ENCODE data around the gene DDX4. TPM values are rescaled to one million over a fixed set of nuclear protein-coding genes. Genes with fewer than 3 reads are reported as not detected.
A peak's percentile ranks its signal among the peaks of the same experiment; 100 is the strongest.

DDX4 gene
- polyA plus RNA-seq, 3 donors = not detected

- Histone ChIP-seq H3K9ac (ENCODE audit: insufficient read depth, low read length, poor library complexity, severe bottlenecking) (no peak overlapping the region), H3K27me3 (ENCODE audit: control insufficient read depth in 2 of 2, insufficient read depth in 2 of 2, low read length in 2 of 2) (no peaks in the 10 kb centered on the region), H3K4me2 (replicated peaks; ENCODE audit: extremely low read depth, low read length, poor library complexity, severe bottlenecking) (no peak overlapping the region), H3K36me3 (replicated peaks in 1 of 2; ENCODE audit: control insufficient read depth in 1 of 2, insufficient read depth in 2 of 2, low read length in 2 of 2) (no peaks in the 10 kb centered on the region), H3K4me3 (replicated peaks in 1 of 3; ENCODE audit: low read depth in 2 of 3, low read length in 3 of 3) (no peak overlapping the region), H3K27ac (ENCODE audit: low read depth in 1 of 2, low read length in 2 of 2) (no peak overlapping the region), H3K9me3 (replicated peaks in 1 of 2; ENCODE audit: control insufficient read depth in 1 of 2, insufficient read depth in 1 of 2, low read length in 2 of 2) (no peaks in the 10 kb centered on the region), H2AFZ (ENCODE audit: insufficient read depth, low read depth, low read length, poor library complexity, severe bottlenecking) (no peak overlapping the region), H3K79me2 (ENCODE audit: insufficient read depth, low read length) (no peaks in the 10 kb centered on the region), H3K4me1 (ENCODE audit: control insufficient read depth in 1 of 2, insufficient read depth in 2 of 2, low read length in 2 of 2) (peaks cover 3 to 15% of the 10 kb centered on the region in 2 donors), H4K20me1 (ENCODE audit: insufficient read depth, low read length) (no peaks in the 10 kb centered on the region)
- H3K4me3 Mint-ChIP-seq = no peak overlapping the region
- TF ChIP-seq CTCF (IDR thresholded peaks at IDR 0.05) = no peak
- no peak for DNase-seq
- H3K27ac Mint-ChIP-seq = no peak overlapping the region
- WGBS (ENCODE audit: insufficient coverage) = no CpG with 5 or more reads among the region's 2 CpGs
- H3K4me1 Mint-ChIP-seq = peaks cover 13% of the 10 kb centered on the region
- no peaks in the 10 kb centered on the region for H3K36me3 Mint-ChIP-seq
- peaks cover 0 to 8% (median 0%) of the 10 kb centered on the region in 7 donors for H3K9me3 Mint-ChIP-seq
- intact Hi-C loops (cut with micrococcal nuclease) = no loop called here
- H3K27me3 Mint-ChIP-seq (ENCODE audit: low read depth in 3 of 3) = no peaks in the 10 kb centered on the region
Measured at GRCh38 chr5:55771175-55771655, 33.4 kb downstream of the DDX4 start.

GRCh38 chr5:55773057-55773456, 35.2 kb downstream of the DDX4 start:
- no peaks in the 10 kb centered on the region for H3K9me3 ChIP-seq (replicated peaks in 1 of 2; ENCODE audit: control insufficient read depth in 1 of 2, insufficient read depth in 1 of 2, low read length in 2 of 2)
- H3K4me1 ChIP-seq (ENCODE audit: control insufficient read depth in 1 of 2, insufficient read depth in 2 of 2, low read length in 2 of 2) = peaks cover 3 to 15% of the 10 kb centered on the region in 2 donors
- no peaks in the 10 kb centered on the region for H4K20me1 ChIP-seq (ENCODE audit: insufficient read depth, low read length)
- no peak overlapping the region for H3K27ac ChIP-seq (ENCODE audit: low read depth in 1 of 2, low read length in 2 of 2)
- H3K4me1 Mint-ChIP-seq = peaks cover 13% of the 10 kb centered on the region
- TF ChIP-seq CTCF (IDR thresholded peaks at IDR 0.05) = no peak
- 43% methylated on average over 1 of the region's 1 CpG for WGBS (ENCODE audit: insufficient coverage)
- peak overlapping the region in 1 of 7 donors; percentile 34 for H3K27ac Mint-ChIP-seq
- H3K27me3 ChIP-seq (ENCODE audit: control insufficient read depth in 2 of 2, insufficient read depth in 2 of 2, low read length in 2 of 2) = no peaks in the 10 kb centered on the region
- no peak for DNase-seq
- no peak overlapping the region for H3K4me3 ChIP-seq (replicated peaks in 1 of 3; ENCODE audit: low read depth in 2 of 3, low read length in 3 of 3)
- intact Hi-C loops (cut with micrococcal nuclease) = no loop called here
- no peak overlapping the region for H3K9ac ChIP-seq (ENCODE audit: insufficient read depth, low read length, poor library complexity, severe bottlenecking)
- no peak overlapping the region for H3K4me2 ChIP-seq (replicated peaks; ENCODE audit: extremely low read depth, low read length, poor library complexity, severe bottlenecking)
- no peaks in the 10 kb centered on the region for H3K27me3 Mint-ChIP-seq (ENCODE audit: low read depth in 3 of 3)
- H2AFZ ChIP-seq (ENCODE audit: insufficient read depth, low read depth, low read length, poor library complexity, severe bottlenecking) = no peak overlapping the region
- H3K79me2 ChIP-seq (ENCODE audit: insufficient read depth, low read length) = no peaks in the 10 kb centered on the region
- H3K36me3 ChIP-seq (replicated peaks in 1 of 2; ENCODE audit: control insufficient read depth in 1 of 2, insufficient read depth in 2 of 2, low read length in 2 of 2) = no peaks in the 10 kb centered on the region
- H3K36me3 Mint-ChIP-seq = no peaks in the 10 kb centered on the region
- peaks cover 0 to 8% (median 0%) of the 10 kb centered on the region in 7 donors for H3K9me3 Mint-ChIP-seq
- no peak overlapping the region for H3K4me3 Mint-ChIP-seq
